ENCODE measurements around the gene PRELID1. TPM values are rescaled to one million over a fixed set of nuclear protein-coding genes. Genes with fewer than 3 reads are reported as not detected.

The PRELID1 gene
- total and polyA plus RNA-seq, 12 donors: 32.3 to 166 (median 37.1) TPM

DNA sequence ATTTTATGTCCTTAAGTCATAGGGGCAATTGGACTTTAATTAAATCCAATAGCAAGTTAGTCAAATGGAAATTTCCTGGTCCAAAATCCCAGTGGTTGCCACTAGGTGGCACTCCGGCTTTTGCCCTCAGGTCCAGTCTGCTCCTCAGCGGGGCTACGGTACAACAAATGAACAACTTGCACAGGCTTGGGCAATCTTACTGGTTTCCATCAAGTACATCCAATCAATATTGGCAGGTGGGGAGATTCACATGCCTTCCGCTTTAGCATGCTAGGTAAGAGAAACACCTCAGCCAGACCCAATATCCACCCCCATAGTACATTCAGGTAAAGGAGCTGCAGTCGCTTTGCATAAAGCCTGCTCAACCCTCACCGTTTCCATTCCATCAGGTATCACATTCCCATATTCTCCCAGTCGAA, 14.4 kb downstream of the PRELID1 start:
- DNase-seq (peak in 1 of 2 donors; percentile 70), ATAC-seq (peak in 7 of 8 donors; percentile 45 to 67 (median 57))
- 32 to 33% methylated on average over 7 of the region's 7 CpGs for WGBS, 2 donors
- peak; percentile 72 to 91 (median 85) for TF ChIP-seq CTCF (IDR thresholded peaks at IDR 0.05)
- H3K9me3 ChIP-seq: no peaks in the 10 kb centered on the region
- no peaks in the 10 kb centered on the region for H3K27me3 ChIP-seq
- peaks cover 0 to 16% (median 0%) of the 10 kb centered on the region in 9 donors for H3K36me3 ChIP-seq
- intact Hi-C loops (cut with DNase I): loop anchor here in 7 of 10 donors (2.0 to 10.0 kb wide), 9 partner anchors 34 to 187 kb away; partner anchors contain the start of genes DOK3 (in 1 of the 7), LMAN2 (in 1 of the 7) and PDLIM7 (in 1 of the 7)
- H3K27ac ChIP-seq: no peak overlapping the region
- peaks cover 0 to 14% (median under 1%) of the 10 kb centered on the region in 9 donors for H3K4me1 ChIP-seq
- H3K4me3 ChIP-seq: no peak overlapping the region

DNA sequence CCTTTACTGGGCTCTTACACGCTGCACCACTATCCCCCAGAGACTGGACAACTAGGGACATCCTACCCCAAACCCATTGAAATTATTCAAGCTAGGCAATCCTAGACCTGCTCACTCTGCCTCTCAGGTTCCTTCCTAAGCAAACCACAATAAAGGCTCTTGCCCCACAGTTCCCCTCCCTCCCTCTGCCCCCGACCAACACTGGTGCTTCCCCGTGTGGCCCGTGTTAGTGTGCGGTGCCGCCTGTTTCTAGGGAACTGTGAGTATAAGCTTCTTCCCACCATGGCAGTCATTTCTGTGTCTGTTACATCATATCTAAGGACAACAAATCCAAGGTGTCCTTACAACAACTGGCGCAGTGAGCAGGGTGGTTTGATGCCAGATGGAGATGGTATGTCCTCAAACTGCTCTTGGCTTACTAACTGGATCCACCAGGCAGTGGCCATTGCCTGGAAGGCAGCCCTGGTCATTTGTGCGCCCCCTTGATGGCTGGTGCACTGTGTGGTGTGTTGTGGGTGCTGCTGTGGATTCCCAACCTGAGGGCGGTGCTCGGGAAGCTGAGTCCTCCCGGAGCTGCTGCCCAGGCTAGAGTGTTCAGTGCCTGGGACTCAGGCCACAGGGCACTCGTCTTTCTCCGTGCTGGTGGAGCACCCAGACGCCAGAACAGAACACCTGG, 16.5 kb downstream of the PRELID1 start:
- peaks cover 0 to 20% (median 0%) of the 10 kb centered on the region in 9 donors for H3K36me3 ChIP-seq
- no peak for TF ChIP-seq CTCF (IDR thresholded peaks at IDR 0.05)
- no peaks in the 10 kb centered on the region for H3K9me3 ChIP-seq
- no peak overlapping the region for H3K4me3 ChIP-seq
- no peaks in the 10 kb centered on the region for H3K27me3 ChIP-seq
- DNase-seq (no peak), ATAC-seq (no peak)
- H3K27ac ChIP-seq: no peak overlapping the region
- H3K4me1 ChIP-seq: peaks cover 0 to 11% (median 0%) of the 10 kb centered on the region in 9 donors
- intact Hi-C loops (cut with DNase I): loop anchor here in 8 of 10 donors (2.0 to 10.0 kb wide), 10 partner anchors 32 to 185 kb away; partner anchors contain the start of genes DOK3 (in 1 of the 8), LMAN2 (in 1 of the 8) and PDLIM7 (in 1 of the 8)
- 96 to 97% methylated on average over 14 of the region's 14 CpGs for WGBS, 2 donors

DNA sequence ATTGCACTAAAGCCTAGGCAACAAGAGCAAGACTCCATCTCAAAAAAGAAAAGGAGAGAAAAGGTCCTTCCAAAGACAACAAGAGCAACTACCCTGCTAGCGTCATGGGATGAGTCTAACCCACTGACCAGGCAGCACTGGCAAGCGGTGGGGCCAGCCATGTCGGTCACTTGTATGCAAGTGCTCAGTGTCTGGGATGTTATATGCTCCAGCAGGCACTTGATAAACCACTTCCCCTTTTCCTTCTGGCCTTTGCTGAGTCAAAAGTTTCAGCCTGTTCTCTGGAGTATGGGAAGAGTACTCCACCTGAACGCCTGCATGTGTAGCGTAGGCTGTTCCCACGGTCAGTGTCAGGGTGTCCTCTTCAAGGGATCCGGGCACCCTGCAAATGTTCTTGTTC, 17.3 kb downstream of the PRELID1 start:
- no peak for TF ChIP-seq CTCF (IDR thresholded peaks at IDR 0.05)

DNA sequence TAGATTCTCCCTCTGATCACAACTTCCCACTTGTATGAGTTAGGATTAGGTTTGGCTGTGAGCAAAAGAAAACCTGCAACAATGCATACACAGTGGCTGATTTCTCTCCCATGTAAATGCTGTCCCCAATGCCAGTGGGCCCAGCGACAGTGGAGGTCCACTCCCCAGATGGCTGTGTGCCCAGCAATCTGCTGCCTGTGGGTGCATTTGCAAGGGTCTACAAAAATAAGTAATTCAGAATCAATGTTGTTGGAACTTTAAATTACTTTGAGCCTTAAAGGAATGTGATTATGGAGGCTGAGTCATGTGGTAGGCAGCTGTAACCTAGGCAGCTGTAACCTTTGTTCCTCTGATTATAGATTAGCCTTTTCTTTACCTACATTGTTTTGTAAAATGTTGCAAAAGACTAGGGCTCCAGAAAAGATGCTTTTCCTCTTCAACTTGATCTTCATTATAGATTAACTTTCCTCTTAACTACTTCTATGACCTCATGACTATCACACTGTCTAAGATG, 22.3 kb downstream of the PRELID1 start:
- peaks cover 0 to 26% (median 0%) of the 10 kb centered on the region in 9 donors for H3K36me3 ChIP-seq
- intact Hi-C loops (cut with DNase I): loop anchor here in 2 of 10 donors (5.0 to 10.0 kb wide), 2 partner anchors 46 to 49 kb away; no protein-coding TSS in a partner anchor
- DNase-seq (no peak), ATAC-seq (no peak)
- peaks cover 0 to 17% (median 11%) of the 10 kb centered on the region in 9 donors for H3K4me1 ChIP-seq
- no peak for TF ChIP-seq CTCF (IDR thresholded peaks at IDR 0.05)
- no peak overlapping the region for H3K4me3 ChIP-seq
- 89 to 91% methylated on average over 1 of the region's 1 CpG for WGBS, 2 donors
- H3K27ac ChIP-seq: no peak overlapping the region
- H3K9me3 ChIP-seq: no peaks in the 10 kb centered on the region
- H3K27me3 ChIP-seq: no peaks in the 10 kb centered on the region

More for the DNA sequence above, 17.3 kb downstream of the PRELID1 start:
- WGBS, 2 donors: 86 to 91% methylated on average over 7 of the region's 7 CpGs
- no peak overlapping the region for H3K4me3 ChIP-seq
- no peak for DNase-seq
- peaks cover 0 to 11% (median 0%) of the 10 kb centered on the region in 9 donors for H3K4me1 ChIP-seq
- no peaks in the 10 kb centered on the region for H3K27me3 ChIP-seq
- peaks cover 0 to 20% (median 0%) of the 10 kb centered on the region in 9 donors for H3K36me3 ChIP-seq
- no peak overlapping the region for H3K27ac ChIP-seq
- peak in 3 of 8 donors; percentile 30 to 50 (median 48) for ATAC-seq
- intact Hi-C loops (cut with DNase I): loop anchor here in 1 of 10 donors (10.0 kb wide), 1 partner anchor 54 kb away; no protein-coding TSS in a partner anchor
- H3K9me3 ChIP-seq: no peaks in the 10 kb centered on the region
